ENCODE measurements around the gene ZMYM4.
"Not testable (repeated sequence)": the region's sequence is repeated elsewhere in the genome, so short reads cannot be mapped to it uniquely, and the experiment has no call there.

ZMYM4 gene

GRCh38 chr1:35461966-35462651, 193.6 kb downstream of the ZMYM4 start:
- DNase-seq: no peak

- no peak for DNase-seq
These were observed 194.7 kb downstream of the ZMYM4 start for GRCh38 chr1:35463232-35463631.

- not testable (repeated sequence) for DNase-seq
These were observed 195.2 kb downstream of the ZMYM4 start for GRCh38 chr1:35463749-35464148.

GRCh38 chr1:35466120-35466519, 197.6 kb downstream of the ZMYM4 start:
- no peak for DNase-seq

- DNase-seq: no peak
These were observed 202.6 kb downstream of the ZMYM4 start for GRCh38 chr1:35470977-35471613.

Data from eye (tissue), 1 donor.